Measurements from ENCODE around the gene PLD6. TPM values are rescaled to one million over a fixed set of nuclear protein-coding genes. Genes with fewer than 3 reads are reported as not detected.

Gene PLD6
- total and polyA plus RNA-seq, 12 donors = 1.9 to 14.2 (median 3.3) TPM

GRCh38 chr17:17221329-17221728 is 15.2 kb upstream of the PLD6 start:
- Histone ChIP-seq H3K36me3 (replicated peaks in 1 of 2) (peaks cover 0 to 99% of the 10 kb centered on the region in 2 donors), H3K27ac (no peak overlapping the region), H3K4me3 (no peak overlapping the region), H3K9me3 (replicated peaks in 1 of 3) (no peaks in the 10 kb centered on the region), H3K4me1 (replicated peaks in 1 of 2) (no peaks in the 10 kb centered on the region), H3K27me3 (no peaks in the 10 kb centered on the region)
- DNase-seq = no peak
- TF ChIP-seq CTCF (IDR thresholded peaks at IDR 0.05) = no peak
- no peak for TF ChIP-seq POLR2A (IDR thresholded peaks at IDR 0.05)
- intact Hi-C loops (cut with DNase I) = no loop called here
- 94 to 97% (median 95%) methylated on average over 19 to 22 of the region's 22 CpGs for WGBS, 4 donors

- intact Hi-C loops (cut with DNase I) = no loop called here
- WGBS, 4 donors = 88 to 100% (median 99%) methylated on average over 3 to 8 of the region's 8 CpGs
- Histone ChIP-seq H3K4me3 (no peak overlapping the region), H3K27ac (no peak overlapping the region), H3K36me3 (replicated peaks in 1 of 2) (peaks cover 0 to 99% of the 10 kb centered on the region in 2 donors), H3K4me1 (replicated peaks in 1 of 2) (no peaks in the 10 kb centered on the region), H3K27me3 (no peaks in the 10 kb centered on the region), H3K9me3 (replicated peaks in 1 of 3) (no peaks in the 10 kb centered on the region)
- TF ChIP-seq POLR2A (IDR thresholded peaks at IDR 0.05) = no peak
- TF ChIP-seq CTCF (IDR thresholded peaks at IDR 0.05) = no peak
- DNase-seq = no peak
Measured at GRCh38 chr17:17220529-17220928, 14.4 kb upstream of the PLD6 start.

GRCh38 chr17:17217995-17218394 is 11.9 kb upstream of the PLD6 start:
- Histone ChIP-seq H3K27ac (no peak overlapping the region), H3K9me3 (replicated peaks in 1 of 3) (no peaks in the 10 kb centered on the region), H3K27me3 (no peaks in the 10 kb centered on the region), H3K4me1 (replicated peaks in 1 of 2) (no peaks in the 10 kb centered on the region), H3K36me3 (replicated peaks in 1 of 2) (peaks cover 0 to 99% of the 10 kb centered on the region in 2 donors), H3K4me3 (no peak overlapping the region)
- DNase-seq = no peak
- TF ChIP-seq CTCF (IDR thresholded peaks at IDR 0.05) = no peak
- TF ChIP-seq POLR2A (IDR thresholded peaks at IDR 0.05) = no peak
- intact Hi-C loops (cut with DNase I) = no loop called here
- 72 to 88% (median 82%) methylated on average over 3 of the region's 3 CpGs for WGBS, 4 donors

- no peaks in the 10 kb centered on the region for H3K4me1 ChIP-seq (replicated peaks in 1 of 2)
- no peak for DNase-seq
- H3K36me3 ChIP-seq (replicated peaks in 1 of 2) = peaks cover 0 to 98% of the 10 kb centered on the region in 2 donors
- H3K4me3 ChIP-seq = no peak overlapping the region
- intact Hi-C loops (cut with DNase I) = no loop called here
- no peak for TF ChIP-seq CTCF (IDR thresholded peaks at IDR 0.05)
- TF ChIP-seq POLR2A (IDR thresholded peaks at IDR 0.05) = no peak
- no peak overlapping the region for H3K27ac ChIP-seq
- 83 to 93% (median 89%) methylated on average over 15 to 16 of the region's 16 CpGs for WGBS, 4 donors
- no peaks in the 10 kb centered on the region for H3K27me3 ChIP-seq
- no peaks in the 10 kb centered on the region for H3K9me3 ChIP-seq (replicated peaks in 1 of 3)
Measured at GRCh38 chr17:17216776-17217175, 10.6 kb upstream of the PLD6 start.
